Melanocyte of skin (primary cell): Measurements from ENCODE around the gene PKD2L1. TPM values are rescaled to one million over a fixed set of nuclear protein-coding genes. Genes with fewer than 3 reads are reported as not detected.

Experiments
- small RNA-seq, 2 donors: library from RNA; depleted of rRNA; stranded (forward); fragments of <200 nt; gene quantifications; one replicate each; pipeline ENCODE3, GENCODE V24; 2012
- total RNA-seq, 2 donors: library from RNA; depleted of rRNA; stranded (reverse); fragments of >200 nt; gene quantifications; 2 replicates each; pipeline ENCODE4 v1.2.3, GENCODE V29; 2012

The PKD2L1 gene
- total RNA-seq = not detected

DNA sequence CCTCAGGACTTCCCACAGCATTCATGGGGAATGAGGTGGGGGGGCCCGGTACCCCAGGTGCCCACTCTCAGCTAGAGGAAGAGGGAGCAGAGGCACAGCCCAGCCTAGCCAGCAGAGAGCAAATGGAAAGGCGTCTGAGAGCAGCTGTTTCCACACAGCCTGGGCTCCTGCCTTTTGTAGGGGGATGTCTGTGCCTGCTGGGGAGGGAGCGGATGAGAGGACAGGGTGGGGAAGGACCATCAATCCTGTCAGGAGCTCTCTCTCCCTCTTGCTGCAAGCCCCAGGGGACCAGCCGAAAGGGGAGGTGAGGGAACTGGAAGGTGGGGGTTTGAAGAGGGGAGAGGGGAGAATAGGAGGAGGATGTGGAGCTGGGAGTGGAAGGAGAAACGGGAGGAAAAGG, at the start of gene PKD2L1:
Gene PKD2L1 (minus strand): TSS at position 150 of the 400 bp plus-strand sequence. CDS start 125 bp downstream, at position 25.

DNA sequence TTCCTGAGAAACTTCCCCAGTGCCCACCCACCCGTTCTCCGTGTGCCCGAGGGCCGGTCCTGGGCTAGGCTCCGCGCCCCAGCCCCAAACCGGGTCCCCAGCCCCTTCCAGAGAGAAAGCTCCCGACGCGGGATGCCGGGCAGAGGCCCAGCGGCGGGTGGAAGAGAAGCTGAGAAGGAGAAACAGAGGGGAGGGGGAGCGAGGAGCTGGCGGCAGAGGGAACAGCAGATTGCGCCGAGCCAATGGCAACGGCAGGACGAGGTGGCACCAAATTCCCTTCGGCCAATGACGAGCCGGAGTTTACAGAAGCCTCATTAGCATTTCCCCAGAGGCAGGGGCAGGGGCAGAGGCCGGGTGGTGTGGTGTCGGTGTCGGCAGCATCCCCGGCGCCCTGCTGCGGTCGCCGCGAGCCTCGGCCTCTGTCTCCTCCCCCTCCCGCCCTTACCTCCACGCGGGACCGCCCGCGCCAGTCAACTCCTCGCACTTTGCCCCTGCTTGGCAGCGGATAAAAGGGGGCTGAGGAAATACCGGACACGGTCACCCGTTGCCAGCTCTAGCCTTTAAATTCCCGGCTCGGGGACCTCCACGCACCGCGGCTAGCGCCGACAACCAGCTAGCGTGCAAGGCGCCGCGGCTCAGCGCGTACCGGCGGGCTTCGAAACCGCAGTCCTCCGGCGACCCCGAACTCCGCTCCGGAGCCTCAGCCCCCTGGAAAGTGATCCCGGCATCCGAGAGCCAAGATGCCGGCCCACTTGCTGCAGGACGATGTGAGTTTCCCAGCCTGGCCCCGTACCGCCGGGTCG, 16.9 kb upstream of the PKD2L1 start, which contains the start of gene SCD:
Gene SCD (plus strand): TSS at position 469 of the 803 bp plus-strand sequence. CDS start 272 bp downstream, at position 741.

GRCh38 chr10:100286051-100287033, 43.7 kb downstream of the PKD2L1 start, which contains the start of gene BLOC1S2:
Gene BLOC1S2 (minus strand): TSS chr10:100286680. CDS start chr10:100286659, 21 bp downstream.

DNA sequence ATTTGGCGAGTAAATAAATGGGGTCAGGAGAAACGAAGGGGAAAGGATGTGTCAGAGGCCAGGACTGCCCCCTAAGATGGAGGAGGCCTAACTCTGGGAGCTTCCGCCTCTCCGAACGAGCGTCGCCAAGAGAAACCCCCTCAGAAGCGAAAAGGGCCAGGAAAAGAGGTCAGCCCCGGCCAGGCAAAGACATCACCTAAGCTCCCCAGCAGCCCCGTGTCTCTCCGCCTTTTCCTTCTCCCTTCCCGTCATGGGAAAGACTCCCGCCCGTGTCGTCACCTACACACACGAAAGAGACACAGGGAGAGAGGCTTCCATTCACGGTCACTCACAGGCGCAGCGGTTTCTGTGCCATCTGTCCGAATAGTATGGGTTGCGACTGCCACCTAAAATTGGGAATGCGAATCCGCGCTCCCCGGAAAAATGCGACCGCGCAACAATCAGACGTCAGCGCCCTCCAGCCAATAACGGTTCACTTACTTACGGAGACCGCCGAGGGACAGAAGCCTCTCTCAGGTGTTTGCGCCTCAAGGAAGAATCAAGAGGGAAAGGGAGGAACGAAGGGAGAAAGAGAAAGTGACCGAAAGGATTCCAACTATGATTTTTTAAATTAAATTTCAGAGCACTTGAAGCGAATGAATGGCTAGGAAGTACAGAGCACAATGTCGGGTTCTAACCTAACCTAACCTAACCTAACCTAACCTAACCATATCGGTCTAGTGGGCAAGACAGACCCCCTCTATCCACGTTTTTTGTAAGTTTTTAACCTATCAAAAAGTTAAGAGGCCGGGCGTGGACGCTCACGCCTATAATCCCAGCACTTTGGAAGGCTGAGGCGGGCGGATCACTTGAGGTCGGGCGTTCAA, 62.6 kb downstream of the PKD2L1 start, which contains the start of gene CWF19L1:
Gene CWF19L1 (minus strand): TSS at position 400 of the 866 bp plus-strand sequence. CDS start 45 bp downstream, at position 355.

Small RNA genes lying within 50 kb of the gene (small RNA-seq; reads per million reads assigned to genes)
- 0 reads per million in 2 donors for gene RNU6-422P

Other genes starting within 250 kb of the PKD2L1 start
- gene CPN1, start 248.4 kb downstream of the PKD2L1 start, total RNA-seq = 1 to 10 TPM in 1 of 2 donors, not detected in 1; 5.3 TPM
- 10 to 100 TPM; 16.9 to 29.0 TPM for gene ERLIN1, start 144.2 kb downstream of the PKD2L1 start, total RNA-seq
- gene CHUK, start 100.6 kb downstream of the PKD2L1 start, total RNA-seq = 10 to 100 TPM; 28.9 to 38.0 TPM
- 10 to 100 TPM; 26.2 to 49.3 TPM for gene CWF19L1, start 62.6 kb downstream of the PKD2L1 start, total RNA-seq
- 10 to 100 TPM; 57.5 to 70.9 TPM for gene BLOC1S2, start 43.5 kb downstream of the PKD2L1 start, total RNA-seq
- gene SCD, start 17.0 kb upstream of the PKD2L1 start, total RNA-seq = 100 to 1,000 TPM; 881 to 898 TPM
- not detected for gene WNT8B, start 132.8 kb upstream of the PKD2L1 start, total RNA-seq
- 1 to 10 TPM; 3.0 to 4.8 TPM for gene SEC31B, start 189.6 kb upstream of the PKD2L1 start, total RNA-seq
- 100 to 1,000 TPM; 131 to 151 TPM for gene NDUFB8, start 199.6 kb upstream of the PKD2L1 start, total RNA-seq
- gene HIF1AN, start 205.7 kb upstream of the PKD2L1 start, total RNA-seq = 1 to 10 TPM; 7.9 to 9.3 TPM